GM18873 (cell line): Measurements from ENCODE around the gene CTSW.

Source experiments
- ATAC-seq: cut with Tn5 transposase; IDR thresholded peaks from one replicate; pipeline ENCODE4 v1.9.1; 2021; ENCODE audit warnings: mild to moderate bottlenecking, moderate library complexity, moderate number of reproducible peaks; ENCODE audit not compliant: unreplicated experiment, low FRiP score

Gene CTSW

DNA sequence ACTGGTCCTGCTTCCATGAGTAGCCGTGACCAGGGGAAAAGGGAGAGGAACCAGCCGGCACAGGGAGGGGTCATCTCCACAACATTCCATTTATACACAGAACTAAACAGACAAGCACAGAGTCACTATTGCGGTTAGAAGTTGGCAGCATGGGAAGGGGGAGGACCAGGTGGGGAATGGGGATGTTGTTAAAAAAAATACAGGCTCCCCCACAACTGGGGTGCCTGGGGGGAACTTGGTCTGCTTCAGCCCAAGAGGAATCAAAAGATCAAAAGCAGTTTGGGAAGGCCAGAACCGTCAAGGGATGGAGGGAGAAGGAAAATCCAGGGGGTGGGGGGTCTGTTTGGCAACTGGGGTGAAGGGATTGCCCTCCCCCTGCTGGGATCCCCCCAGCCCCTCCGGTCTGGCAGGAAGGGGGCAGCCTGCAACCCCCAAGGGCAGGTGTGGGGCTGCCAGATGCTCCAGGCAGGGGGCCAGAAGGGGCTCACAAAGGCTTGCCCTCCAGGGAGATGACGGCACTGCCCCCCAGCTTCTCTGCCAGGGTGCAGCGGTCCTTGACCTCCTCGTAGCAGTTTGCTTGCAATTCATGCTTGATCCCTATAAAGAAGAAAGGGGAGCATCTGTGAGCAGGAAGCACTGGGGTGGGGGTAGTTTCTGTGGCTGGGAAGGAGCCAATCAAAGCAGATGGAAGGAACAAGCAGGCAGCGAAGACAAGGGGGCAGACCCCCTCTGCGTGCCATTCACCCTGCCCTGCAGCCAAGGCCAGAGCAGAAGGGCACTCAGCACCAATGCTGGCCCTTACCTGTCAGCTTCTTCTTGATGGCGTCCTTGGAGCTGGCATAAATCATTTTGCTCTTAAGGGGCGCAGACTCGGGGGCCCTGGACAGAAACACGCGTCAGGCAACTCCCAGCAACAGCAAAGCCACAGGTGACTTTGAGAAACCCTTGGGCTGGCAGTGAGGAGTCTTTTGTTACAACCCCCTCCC lies 24.5 kb upstream of the CTSW start:
- no peak for ATAC-seq

- ATAC-seq = no peak
Observed at GRCh38 chr11:65855927-65856363, 23.7 kb upstream of the CTSW start.

DNA sequence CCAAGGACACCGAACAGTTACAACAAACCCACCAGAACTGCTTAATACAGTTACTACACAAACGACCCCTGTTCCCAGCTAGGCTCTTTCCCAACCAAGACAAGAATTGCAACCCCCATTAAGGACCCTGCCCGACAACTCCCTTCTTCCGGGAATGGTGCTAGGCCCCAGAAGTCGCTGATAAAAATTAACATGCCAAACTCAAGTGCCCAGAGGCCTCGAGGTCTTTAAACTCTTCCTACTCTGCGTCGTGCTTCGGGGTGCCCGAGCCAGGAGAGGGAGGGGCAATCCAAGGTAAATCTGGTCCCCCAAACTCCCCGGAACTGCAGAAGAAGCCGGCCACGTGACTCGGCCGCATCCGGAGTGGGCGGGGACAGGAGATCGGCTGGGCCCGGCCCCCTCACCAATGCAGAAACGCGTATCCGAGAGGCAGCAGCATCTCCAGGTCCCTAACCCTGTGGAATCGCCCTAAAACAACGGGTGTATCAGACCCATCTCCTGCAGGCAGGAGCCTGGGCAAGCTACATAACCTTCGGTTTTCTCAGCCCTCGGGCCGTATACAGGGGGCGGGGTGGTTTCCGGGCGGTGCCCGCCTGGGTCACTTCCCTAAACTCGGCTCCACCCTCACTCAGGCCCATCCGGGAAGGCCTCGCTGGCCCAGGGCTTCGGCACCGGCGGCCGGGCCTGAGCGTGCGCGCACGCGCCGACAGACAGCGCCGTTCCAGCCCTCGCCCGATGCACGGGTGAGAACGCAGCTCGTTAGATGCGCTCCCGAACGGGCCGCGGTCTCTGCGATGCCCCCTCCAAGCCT lies 22.7 kb upstream of the CTSW start:
- ATAC-seq = peak; percentile 22

GRCh38 chr11:65857500-65857852 lies 22.2 kb upstream of the CTSW start:
- peak; percentile 2 for ATAC-seq

DNA sequence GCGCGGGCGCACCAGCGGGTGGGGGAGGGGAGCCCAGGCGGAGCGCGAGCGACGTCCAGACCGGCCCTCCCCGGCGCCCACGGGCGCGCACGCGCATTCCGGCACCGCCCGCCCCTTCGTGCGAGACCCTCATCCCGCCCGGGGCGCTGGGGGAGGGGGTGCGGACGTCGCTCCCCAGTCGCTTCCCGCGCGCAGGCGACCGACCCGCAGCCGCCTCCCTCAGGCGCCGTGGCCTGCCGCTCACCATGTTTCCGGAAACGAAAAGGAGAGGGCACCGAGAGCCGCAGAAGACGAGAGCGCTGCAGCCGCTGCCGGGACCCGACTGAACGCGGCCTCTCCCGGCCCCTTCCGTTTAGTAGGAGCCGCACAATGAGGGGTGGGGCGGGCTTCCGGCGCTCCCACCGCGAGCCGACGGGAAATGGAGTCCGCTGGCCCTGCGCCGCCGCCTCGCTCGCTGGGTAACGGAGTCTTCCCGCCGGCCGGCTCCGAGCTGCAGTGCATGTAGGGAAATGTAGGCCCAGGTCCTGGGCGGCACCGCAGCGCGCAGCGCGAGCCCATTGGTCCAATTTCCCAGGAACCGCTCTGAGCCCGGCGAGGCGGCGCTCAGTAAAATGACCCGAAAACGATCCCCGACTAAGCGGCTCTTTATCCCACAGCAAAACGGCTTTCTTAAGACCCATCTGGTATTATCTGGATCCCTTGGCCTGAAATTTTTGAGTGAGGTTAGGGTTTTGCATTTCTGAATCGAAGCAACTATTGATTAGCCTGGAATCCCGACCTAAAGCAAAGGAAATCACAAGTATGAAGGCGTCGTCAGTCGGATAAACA lies 21.6 kb upstream of the CTSW start, which contains the start of gene CFL1:
Gene CFL1 (minus strand): TSS at position 328 of the 828 bp plus-strand sequence. CDS start 81 bp downstream, at position 247.
- peak; percentile 45 for ATAC-seq

DNA sequence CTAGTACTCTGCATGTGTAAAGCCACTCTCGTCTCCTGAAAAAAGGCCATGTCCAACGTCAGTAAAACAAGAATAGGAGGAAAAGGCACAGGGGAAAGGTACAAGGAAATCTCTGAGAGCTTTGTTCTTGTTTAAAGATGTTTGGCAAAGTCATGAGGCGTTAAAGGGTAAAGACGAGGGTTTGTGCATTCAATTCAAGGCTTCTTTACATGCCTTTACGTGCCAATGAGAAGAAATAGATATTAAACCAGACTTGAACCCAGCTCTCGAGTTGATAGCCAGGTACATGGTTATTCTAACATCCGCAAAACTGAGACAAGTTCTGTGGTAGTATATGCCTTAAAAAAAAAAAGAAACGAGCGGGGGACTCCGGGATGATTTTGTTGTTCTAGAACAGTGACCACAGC lies 21.0 kb upstream of the CTSW start:
- no peak for ATAC-seq

GRCh38 chr11:65859095-65859811 lies 20.4 kb upstream of the CTSW start:
- ATAC-seq = peak; percentile 47

DNA sequence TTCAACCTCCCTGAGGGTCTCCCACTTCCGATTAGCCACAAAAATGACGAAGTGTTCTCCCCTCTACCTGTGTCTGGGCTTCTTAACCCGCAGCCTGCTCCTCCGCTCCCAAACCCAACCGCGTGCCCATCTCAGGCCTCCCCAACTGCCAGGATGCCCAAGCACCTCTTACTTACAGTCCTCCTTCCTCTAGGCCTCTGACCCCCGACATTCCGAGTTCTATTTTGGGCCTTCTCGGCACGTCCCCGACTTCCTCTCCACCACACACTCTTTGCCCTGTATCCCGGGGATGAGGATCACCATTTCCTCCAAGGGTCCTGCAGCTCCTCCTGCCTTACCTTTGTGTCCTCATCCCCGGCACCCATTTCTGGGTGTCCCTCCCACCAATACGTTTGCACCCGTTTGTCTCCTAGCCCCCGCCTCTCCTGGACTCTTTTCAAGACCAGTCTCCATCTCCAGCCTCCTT lies 19.8 kb upstream of the CTSW start:
- no peak for ATAC-seq

DNA sequence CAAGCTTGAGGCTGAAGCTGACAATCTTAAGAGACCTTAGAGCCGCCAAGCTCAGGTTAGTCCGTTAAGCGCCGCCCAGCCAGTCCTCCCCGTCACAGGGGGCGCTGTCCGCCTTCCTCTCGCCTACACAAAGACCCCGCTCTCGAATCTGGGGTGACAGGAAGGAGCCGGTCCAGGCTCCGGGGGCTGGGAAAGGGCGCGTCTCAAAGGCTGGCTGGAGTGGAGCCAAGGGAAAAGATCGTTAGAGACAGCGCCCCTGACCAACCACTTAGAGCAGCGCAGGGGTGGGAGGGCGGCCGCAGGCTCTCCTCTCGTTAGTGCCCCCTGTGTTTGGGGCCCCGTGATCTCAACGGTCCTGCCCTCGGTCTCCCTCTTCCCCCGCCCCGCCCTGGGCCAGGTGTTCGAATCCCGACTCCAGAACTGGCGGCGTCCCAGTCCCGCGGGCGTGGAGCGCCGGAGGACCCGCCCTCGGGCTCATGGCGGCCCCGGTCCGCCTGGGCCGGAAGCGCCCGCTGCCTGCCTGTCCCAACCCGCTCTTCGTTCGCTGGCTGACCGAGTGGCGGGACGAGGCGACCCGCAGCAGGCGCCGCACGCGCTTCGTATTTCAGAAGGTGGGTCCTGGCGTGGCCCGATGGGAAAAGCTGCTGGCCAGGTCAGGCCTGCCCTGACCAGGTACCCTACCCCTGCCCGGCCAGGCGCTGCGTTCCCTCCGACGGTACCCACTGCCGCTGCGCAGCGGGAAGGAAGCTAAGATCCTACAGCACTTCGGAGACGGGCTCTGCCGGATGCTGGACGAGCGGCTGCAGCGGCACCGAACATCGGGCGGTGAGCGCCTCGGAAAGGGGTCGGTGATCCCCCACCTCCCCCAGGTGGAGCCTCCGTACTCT lies 19.1 kb upstream of the CTSW start, which contains the start of gene MUS81:
Gene MUS81 (plus strand): TSS at position 156 of the 887 bp plus-strand sequence. CDS start 321 bp downstream, at position 477.
- ATAC-seq = no peak

GRCh38 chr11:65861165-65861505 lies 18.5 kb upstream of the CTSW start:
- ATAC-seq = no peak

DNA sequence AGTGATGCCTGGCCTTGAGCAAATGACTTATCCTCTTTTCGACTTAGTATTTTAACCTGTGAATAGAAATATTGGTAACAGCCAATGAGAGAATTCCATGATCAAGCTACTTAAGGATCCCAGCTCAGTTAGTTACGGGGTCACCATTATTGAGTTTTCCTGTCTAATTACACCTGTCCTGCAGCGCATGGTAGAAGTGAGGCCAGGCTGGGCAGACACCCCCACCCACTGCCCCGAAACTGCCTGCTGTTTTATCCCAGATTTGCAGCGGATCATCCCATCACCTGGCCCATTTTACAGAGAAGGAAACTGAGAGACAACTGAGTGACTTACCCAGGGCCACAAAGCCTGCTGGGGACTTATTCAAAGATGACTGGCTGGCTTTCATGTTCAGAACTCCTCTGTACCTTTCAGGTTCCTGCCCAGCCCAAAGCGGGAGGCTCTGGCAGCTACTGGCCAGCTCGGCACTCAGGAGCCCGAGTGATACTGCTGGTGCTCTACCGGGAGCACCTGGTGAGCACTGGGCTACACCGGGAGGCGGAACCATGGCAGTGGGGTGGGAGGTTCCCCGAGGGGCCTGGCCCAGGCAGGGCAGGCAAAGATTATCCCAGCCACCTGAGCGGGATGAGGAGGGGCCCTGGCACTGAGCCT lies 18.0 kb upstream of the CTSW start:
- no peak for ATAC-seq

DNA sequence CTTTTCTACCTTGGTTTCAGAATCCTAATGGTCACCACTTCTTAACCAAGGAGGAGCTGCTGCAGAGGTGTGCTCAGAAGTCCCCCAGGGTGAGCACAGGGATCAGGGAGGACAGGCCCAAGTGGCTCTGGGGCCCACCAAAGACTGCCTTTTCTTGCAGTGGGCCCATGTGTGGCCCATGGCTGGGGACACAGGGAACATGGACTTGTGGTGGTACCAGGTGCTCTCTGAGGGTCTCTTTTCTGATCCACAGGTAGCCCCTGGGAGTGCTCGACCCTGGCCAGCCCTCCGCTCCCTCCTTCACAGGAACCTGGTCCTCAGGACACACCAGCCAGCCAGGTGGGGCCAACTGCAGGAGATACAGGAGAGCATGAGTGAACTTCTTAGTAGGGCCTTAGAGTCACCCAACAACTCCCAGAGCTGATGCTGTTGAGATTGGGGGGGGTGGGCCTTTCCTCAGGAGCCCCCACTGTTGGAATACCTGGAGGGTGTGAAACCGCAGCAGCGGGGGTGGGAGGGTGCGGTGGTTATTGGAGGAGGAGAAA lies 17.4 kb upstream of the CTSW start:
- ATAC-seq = no peak

DNA sequence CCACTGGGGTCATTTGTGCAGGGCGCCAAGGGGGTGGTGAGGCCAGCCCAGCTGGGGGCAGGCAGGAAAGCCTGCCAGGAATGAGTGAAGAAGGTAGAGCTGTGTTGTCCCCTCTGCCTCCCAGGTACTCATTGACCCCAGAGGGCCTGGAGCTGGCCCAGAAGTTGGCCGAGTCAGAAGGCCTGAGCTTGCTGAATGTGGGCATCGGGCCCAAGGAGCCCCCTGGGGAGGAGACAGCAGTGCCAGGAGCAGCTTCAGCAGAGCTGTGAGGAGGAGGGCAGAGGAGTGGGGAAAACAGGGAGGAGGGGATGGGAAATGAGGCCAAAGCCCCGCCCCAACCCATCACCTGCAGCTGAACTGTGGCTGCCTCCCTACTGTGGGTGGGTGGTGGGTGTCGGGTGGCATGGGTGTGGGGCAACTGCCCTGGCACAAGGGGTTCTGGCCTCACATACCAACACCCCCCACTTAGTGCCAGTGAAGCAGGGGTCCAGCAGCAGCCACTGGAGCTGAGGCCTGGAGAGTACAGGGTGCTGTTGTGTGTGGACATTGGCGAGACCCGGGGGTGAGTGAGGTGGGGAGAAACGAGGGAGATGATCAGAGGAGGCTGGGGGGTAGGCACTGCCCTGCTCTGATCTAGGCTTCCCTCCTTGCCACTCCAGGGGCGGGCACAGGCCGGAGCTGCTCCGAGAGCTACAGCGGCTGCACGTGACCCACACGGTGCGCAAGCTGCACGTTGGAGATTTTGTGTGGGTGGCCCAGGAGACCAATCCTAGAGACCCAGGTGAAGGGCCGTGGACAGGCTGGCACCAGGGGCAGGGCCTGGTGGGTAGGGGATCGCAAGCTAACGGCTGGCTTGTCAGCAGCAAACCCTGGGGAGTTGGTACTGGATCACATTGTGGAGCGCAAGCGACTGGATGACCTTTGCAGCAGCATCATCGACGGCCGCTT lies 16.4 kb upstream of the CTSW start:
- ATAC-seq = no peak

- ATAC-seq = no peak
Observed at GRCh38 chr11:65863889-65864705, 15.5 kb upstream of the CTSW start.

GRCh38 chr11:65864706-65865471 lies 14.7 kb upstream of the CTSW start:
- ATAC-seq = no peak
